DND-41 (cell line): ENCODE data around the gene GMPPB.

Experiments
- ATAC-seq: fragments of 200-7000 bp; cut with Tn5 transposase; 3 replicates; pipeline ENCODE4 v1.9.1; 2021; ENCODE audit warnings: low read depth; ENCODE audit not compliant: insufficient read depth
- DNase-seq: peaks from one replicate; pipeline ENCODE4 v3.0.0-alpha.2; 2020
- H2AFZ ChIP-seq: 2 replicates; pipeline ENCODE4 v1.6.0; 2012; ENCODE audit warnings: low read depth, low read length
- H3K27ac ChIP-seq: 2 replicates; pipeline ENCODE4 v1.5.1; 2012; ENCODE audit warnings: low read length, inconsistent platforms
- H3K27me3 ChIP-seq: fragments of 200-600 bp; sonication (generic); 2 replicates; pipeline ENCODE4 v1.6.0; 2012; ENCODE audit warnings: low read length, mild to moderate bottlenecking, inconsistent platforms; ENCODE audit not compliant: insufficient read depth, poor library complexity
- H3K36me3 ChIP-seq: 2 replicates; pipeline ENCODE4 v1.5.1; 2012; ENCODE audit warnings: low read length, inconsistent platforms; ENCODE audit not compliant: insufficient read depth
- H3K4me1 ChIP-seq: 2 replicates; pipeline ENCODE4 v1.5.1; 2012; ENCODE audit warnings: mild to moderate bottlenecking, low read length; ENCODE audit not compliant: insufficient read depth
- H3K4me2 ChIP-seq: 2 replicates; pipeline ENCODE4 v1.6.0; 2012; ENCODE audit warnings: mild to moderate bottlenecking, moderate library complexity, low read length, inconsistent platforms; ENCODE audit not compliant: insufficient read depth
- H3K4me3 ChIP-seq, 2 experiments: fragments of 200-600 bp in 1 of 2; shearing (Covaris generic) in 1 of 2; 2 replicates each; pipeline ENCODE4 v1.5.1; 2012 to 2016; ENCODE audit warnings: inconsistent platforms in 2 of 2, low read length in 2 of 2, mild to moderate bottlenecking in 2 of 2, low read depth in 1 of 2, moderate library complexity in 1 of 2
- H3K79me2 ChIP-seq: 2 replicates; pipeline ENCODE4 v1.6.0; 2012; ENCODE audit warnings: low read length, inconsistent platforms; ENCODE audit not compliant: insufficient read depth
- H3K9ac ChIP-seq: 2 replicates; pipeline ENCODE4 v1.6.0; 2012; ENCODE audit warnings: low read depth, mild to moderate bottlenecking, inconsistent platforms, low read length, moderate library complexity
- H3K9me3 ChIP-seq: 2 replicates; pipeline ENCODE4 v1.5.1; 2012; ENCODE audit warnings: low read length, moderate library complexity, mild to moderate bottlenecking, inconsistent platforms; ENCODE audit not compliant: insufficient read depth, severe bottlenecking
- H4K20me1 ChIP-seq: 2 replicates; pipeline ENCODE4 v1.6.0; 2012; ENCODE audit warnings: low read length; ENCODE audit not compliant: insufficient read depth
- CTCF ChIP-seq: IDR thresholded peaks from 2 replicates; pipeline ENCODE4 v1.5.1; 2012; ENCODE audit warnings: borderline replicate concordance, low read length, moderate library complexity, mild to moderate bottlenecking; ENCODE audit not compliant: poor library complexity, severe bottlenecking; ENCODE audit errors: extremely low read depth
- EZH2 ChIP-seq: IDR thresholded peaks from 3 replicates; pipeline ENCODE4 v1.6.1; 2012; ENCODE audit warnings: borderline replicate concordance, low read depth, mild to moderate bottlenecking, moderate library complexity, low read length, inconsistent platforms; ENCODE audit not compliant: severe bottlenecking

GMPPB gene

GRCh38 chr3:49723296-49723627, 489 bp downstream of the GMPPB start:
- Histone ChIP-seq H3K9me3 (no peaks in the 10 kb centered on the region), H3K27me3 (no peaks in the 10 kb centered on the region), H3K4me2 (peak overlapping the region; percentile 98), H3K4me1 (peaks cover 56% of the 10 kb centered on the region), H3K4me3 (peak overlapping the region; percentile 91 to 94), H3K79me2 (peaks cover 32% of the 10 kb centered on the region), H3K9ac (peak overlapping the region; percentile 96), H3K27ac (peak overlapping the region; percentile 88), H4K20me1 (peaks cover 39% of the 10 kb centered on the region), H2AFZ (peak overlapping the region; percentile 82), H3K36me3 (peaks cover 60% of the 10 kb centered on the region)
- ATAC-seq (peak; percentile 20; the same call in 2 of the 3 replicates), DNase-seq (peak; percentile 66)
- TF ChIP-seq EZH2 (no peak), CTCF (no peak)

DNA sequence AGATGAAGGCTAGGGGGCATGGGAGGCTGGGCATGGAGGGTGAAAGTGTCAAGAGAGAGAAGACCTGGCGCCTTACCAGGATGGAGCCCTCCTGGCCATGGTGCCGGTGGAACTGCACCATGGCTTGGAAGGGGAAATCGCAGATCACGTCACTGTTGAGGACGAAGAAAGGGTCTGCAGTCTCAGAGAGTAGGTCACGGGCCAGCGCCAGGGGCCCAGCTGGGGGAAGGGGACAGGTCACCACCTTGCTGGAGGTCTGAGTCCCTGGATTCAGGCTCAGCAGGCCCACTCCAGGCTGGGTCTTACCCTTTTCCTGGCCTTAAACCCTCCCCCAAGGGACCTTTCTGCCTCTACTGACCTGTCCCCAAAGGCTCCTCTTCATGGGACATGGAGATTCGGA, 855 bp downstream of the GMPPB start:
- Histone ChIP-seq H3K4me1 (peaks cover 56% of the 10 kb centered on the region), H3K9ac (peak overlapping the region; percentile 96), H3K27me3 (no peaks in the 10 kb centered on the region), H3K4me3 (peak overlapping the region; percentile 91 to 94; a peak in 3 of 4 replicates), H3K9me3 (no peaks in the 10 kb centered on the region), H2AFZ (peak overlapping the region; percentile 82), H3K36me3 (peaks cover 60% of the 10 kb centered on the region), H3K27ac (peak overlapping the region; percentile 88), H3K4me2 (peak overlapping the region; percentile 98), H3K79me2 (peaks cover 32% of the 10 kb centered on the region), H4K20me1 (peaks cover 39% of the 10 kb centered on the region)
- no peak for ATAC-seq
- no peak for DNase-seq
- TF ChIP-seq EZH2, result no peak
- TF ChIP-seq CTCF, result no peak

DNA sequence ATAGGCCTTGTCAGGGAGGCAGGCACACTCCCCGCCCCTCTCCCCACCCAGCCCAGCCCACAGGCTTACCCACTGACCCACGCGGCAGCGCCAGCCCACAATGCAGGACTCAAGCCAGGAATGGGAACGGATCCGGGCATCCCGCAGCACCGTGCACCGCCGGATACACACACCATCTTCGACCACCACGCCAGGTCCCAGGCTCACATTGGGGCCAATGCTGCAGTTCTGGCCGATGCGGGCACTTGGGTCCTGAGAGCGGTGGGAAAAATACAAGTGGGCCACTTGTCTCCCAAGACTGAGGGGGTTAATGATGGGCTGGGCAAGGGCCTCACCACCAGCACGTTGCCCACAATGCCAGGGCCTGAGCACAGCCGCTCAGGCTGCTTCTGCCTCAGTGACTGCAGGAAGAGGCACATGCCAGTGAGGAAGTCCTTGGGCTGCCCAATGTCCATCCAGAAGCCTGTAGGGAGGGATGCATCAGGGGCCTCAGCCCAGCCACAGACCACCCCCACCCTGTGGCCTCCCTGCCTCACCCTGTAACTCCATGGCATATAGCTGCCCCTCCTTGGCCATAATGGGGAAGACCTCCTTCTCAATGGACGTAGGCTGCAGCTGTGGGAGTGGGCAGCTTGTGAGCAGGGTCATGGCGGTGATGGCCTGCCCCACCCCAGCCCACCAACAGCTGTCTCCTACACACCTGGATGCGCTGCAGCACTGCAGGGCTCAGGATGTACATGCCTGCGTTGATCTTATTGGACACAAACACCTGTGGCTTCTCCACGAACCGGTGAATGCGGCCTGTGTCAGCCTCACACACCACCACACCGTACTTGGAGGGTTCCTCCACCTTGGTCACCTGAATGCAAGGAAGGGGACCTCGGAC, 1.6 kb downstream of the GMPPB start:
- Histone ChIP-seq H3K4me2 (peak overlapping the region; percentile 98), H4K20me1 (peaks cover 39% of the 10 kb centered on the region), H3K36me3 (peaks cover 54% of the 10 kb centered on the region), H3K27ac (peak overlapping the region; percentile 88), H2AFZ (no peak overlapping the region), H3K4me1 (peaks cover 56% of the 10 kb centered on the region), H3K4me3 (peak overlapping the region; percentile 91 to 94; a peak in 3 of 4 replicates), H3K9ac (peak overlapping the region; percentile 96), H3K79me2 (peaks cover 32% of the 10 kb centered on the region), H3K9me3 (no peaks in the 10 kb centered on the region), H3K27me3 (no peaks in the 10 kb centered on the region)
- TF ChIP-seq EZH2, result no peak
- no peak for TF ChIP-seq CTCF
- ATAC-seq (no peak), DNase-seq (peak; percentile 4)
